GM21619 (cell line): Measurements from ENCODE around the gene ACTG1.

Experiments used
- ATAC-seq: cut with Tn5 transposase; IDR thresholded peaks from one replicate; pipeline ENCODE4 v1.9.1; 2021; ENCODE audit not compliant: unreplicated experiment

Gene ACTG1

GRCh38 chr17:81483085-81483861, 29.3 kb downstream of the ACTG1 start:
- ATAC-seq = no peak

- ATAC-seq = no peak
Measured at GRCh38 chr17:81482673-81483072, 29.9 kb downstream of the ACTG1 start.

- no peak for ATAC-seq
Measured at GRCh38 chr17:81481815-81482505, 30.6 kb downstream of the ACTG1 start.

- ATAC-seq = no peak
Measured at GRCh38 chr17:81481073-81481799, 31.4 kb downstream of the ACTG1 start.

GRCh38 chr17:81480140-81481072, 32.2 kb downstream of the ACTG1 start:
- no peak for ATAC-seq

- no peak for ATAC-seq
Measured at GRCh38 chr17:81479175-81480071, 33.2 kb downstream of the ACTG1 start.

- no peak for ATAC-seq
Measured at GRCh38 chr17:81478119-81478518, 34.5 kb downstream of the ACTG1 start.

- ATAC-seq = no peak
Measured at GRCh38 chr17:81477173-81477572, 35.4 kb downstream of the ACTG1 start.

- no peak for ATAC-seq
Measured at GRCh38 chr17:81476635-81477034, 36.0 kb downstream of the ACTG1 start.

- ATAC-seq = no peak
Measured at GRCh38 chr17:81476097-81476496, 36.5 kb downstream of the ACTG1 start.

GRCh38 chr17:81474958-81475357, 37.6 kb downstream of the ACTG1 start:
- ATAC-seq = no peak

GRCh38 chr17:81473019-81473418, 39.6 kb downstream of the ACTG1 start:
- no peak for ATAC-seq

- no peak for ATAC-seq
Measured at GRCh38 chr17:81471818-81472456, 40.7 kb downstream of the ACTG1 start.

GRCh38 chr17:81470944-81471817, 41.4 kb downstream of the ACTG1 start:
- ATAC-seq = no peak

GRCh38 chr17:81470270-81470943, 42.2 kb downstream of the ACTG1 start:
- no peak for ATAC-seq

- no peak for ATAC-seq
Measured at GRCh38 chr17:81469266-81469665, 43.3 kb downstream of the ACTG1 start.

GRCh38 chr17:81468770-81469121, 43.9 kb downstream of the ACTG1 start:
- ATAC-seq = no peak
